Colon (tissue), 2 donors: ENCODE measurements around the gene MAN1B1.
"Not testable (repeated sequence)": the region's sequence is repeated elsewhere in the genome, so short reads cannot be mapped to it uniquely, and the experiment has no call there.

Experiments used
- FAIRE-seq: peaks from 2 replicates; lab custom pipeline; 2012; peaks lifted over from hg19 to GRCh38; lab: Jason Lieb, UNC
- donor health status: control.
- donor health status: control.

The MAN1B1 gene

DNA sequence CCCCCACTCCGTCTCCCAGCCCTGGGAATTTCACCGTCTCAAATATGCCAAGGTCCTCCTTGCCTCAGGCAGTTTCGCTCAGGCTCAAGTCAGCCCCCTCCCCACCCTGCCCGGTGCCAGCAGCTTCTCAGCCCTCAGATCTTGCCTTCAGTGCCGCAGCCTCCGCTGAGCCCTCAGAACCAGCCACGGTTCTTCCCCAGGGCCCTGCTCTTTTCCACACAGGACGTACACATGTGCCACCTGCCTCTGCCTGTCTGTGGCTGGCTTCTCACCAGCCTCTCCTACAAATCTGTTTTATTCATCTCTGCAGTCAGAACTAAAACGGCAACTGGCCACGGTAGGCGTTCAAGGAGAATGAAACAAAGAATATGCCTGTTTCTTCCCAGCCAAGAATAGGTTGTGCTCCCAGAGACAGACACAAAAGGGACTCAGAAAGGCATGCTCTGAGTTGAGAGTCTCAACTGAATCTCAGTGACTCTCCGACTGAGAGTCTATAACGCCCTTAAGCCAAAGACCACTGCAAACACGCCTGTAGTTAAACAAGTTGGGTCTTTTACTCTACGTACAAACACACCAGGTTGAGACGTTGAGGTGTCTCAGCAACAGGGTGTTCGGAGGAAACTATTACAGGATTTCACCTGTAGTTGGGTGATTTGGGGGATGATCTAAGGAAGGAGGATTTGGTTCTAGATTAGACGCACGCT is 41.5 kb downstream of the MAN1B1 start:
- no peak for FAIRE-seq

DNA sequence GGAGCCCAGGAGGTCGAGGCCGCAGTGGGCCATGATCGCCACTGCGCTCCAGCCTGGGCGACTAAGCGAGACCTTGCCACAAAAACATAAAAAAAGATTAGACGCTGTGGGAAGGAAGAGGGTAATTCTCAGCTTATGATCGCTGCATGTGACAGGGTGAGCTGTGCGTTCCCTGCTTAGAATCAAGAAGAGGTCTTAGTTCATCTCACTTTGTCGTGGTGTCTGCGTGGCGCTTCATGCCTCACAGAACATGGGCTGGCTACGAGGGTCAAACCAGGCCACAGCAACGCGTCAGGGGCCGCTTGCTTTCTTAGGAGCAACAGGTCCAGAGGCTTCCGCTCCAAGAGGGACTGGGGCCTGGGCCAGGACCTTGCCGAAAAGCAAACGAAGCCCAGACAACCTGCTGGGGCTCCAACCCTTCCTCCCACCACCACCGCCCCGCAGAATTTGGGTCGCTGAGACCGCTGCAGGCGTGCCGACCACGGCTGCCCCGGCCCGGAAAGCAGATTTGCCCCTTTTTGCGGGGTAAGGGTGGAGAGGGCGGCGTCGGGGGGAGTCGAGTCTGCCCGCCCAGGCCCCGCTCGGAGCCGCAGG is 42.2 kb downstream of the MAN1B1 start:
- FAIRE-seq = no peak

DNA sequence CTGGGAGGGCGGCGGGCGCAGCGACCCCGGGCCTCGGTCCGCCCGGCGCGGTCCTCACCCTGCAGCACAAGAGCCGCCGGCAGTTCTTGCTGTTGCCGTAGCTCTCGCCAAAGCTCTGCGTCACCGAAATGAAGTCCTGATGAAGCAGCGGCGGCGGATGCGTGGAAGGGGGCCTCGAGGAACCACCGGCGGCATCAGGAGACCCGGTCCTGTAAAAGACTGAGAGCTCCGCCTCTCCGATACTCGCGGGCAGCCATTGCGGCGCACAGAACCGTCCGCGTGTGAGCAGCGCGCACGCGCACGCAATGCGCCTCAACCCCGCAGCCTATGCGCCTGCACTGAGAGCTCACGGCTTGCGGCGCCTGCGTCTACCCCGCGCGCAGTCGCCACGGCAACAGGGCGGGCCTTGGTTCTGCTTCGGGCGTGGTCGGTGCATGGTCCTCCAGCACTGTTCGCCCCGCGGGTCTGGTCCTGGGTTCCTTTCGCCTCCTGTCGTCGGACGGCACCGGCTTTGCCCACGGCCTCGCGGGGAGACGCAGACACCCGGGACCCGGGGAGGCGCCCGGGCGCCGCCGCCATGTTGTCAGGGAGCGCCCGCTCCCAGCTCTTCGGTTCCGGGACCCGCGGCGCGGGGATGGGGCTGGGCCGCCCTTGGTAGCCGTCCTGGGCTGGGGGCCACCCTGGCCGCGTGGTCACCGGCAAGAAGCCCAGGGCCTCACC is 42.8 kb downstream of the MAN1B1 start:
- no peak for FAIRE-seq

DNA sequence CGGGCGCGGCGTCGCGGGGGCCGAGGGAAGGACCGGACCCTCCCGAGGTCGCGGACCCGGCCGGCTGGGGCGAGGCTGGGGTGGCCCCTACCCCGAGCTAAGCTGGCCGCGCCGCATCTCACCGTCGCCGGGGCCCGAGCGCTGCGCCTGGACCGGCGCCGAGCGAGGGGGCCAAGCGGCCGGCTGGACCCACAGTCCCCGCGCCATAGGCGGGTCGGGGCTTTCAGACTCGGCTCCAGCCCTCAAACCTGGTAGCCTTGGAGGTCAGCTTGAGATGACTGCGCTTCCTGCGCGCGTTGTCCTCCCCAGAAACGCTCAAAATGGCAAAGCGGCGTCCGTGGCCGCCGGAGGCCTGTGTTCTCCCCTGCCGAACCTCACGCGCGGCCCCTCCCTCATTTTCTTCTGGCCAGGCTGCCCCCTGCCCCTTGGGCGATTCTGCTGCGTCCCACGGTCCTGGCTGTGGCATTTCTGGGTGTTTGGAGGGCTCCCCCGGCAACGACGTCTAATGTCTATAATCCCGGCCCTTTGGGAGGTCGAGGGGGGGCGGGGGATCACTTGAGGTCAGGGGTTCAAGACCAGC is 43.5 kb downstream of the MAN1B1 start:
- no peak for FAIRE-seq

DNA sequence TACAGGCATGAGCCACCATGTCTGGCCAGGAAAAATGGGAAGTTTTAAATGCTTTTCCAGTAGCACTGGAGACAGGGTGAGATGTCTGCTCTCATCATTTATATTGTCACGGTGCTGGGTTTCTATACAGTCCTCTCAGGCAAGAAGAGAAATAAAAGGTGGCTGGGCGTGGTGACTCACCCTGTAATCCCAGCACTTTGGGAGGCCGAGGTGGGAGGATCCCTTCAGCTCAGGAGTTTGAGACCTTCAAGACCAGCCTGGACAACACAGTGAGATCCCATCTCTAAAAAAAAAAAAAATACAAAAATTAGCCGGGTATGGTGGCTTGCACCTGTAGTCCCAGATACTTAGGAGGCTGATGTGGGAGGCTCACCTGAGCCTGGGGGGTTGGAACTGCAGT is 47.4 kb downstream of the MAN1B1 start:
- FAIRE-seq = no peak

DNA sequence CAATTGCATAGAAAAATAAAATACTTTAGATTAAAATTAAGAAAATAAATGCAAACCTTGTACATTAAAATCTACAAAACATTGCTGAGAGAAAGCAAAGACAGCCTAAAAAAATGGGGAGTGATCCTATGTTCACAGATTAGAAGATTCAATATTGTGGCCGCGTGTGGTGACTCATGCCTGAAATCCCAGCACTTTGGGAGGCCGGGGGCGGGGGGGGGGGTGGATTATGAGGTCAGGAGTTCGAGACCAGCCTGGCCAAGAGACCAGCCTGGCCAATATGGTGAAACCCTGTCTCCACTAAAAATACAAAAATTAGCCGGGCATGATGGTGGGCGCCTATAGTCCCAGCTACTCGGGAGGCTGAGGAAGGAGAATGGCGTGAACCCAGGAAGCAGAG is 48.4 kb downstream of the MAN1B1 start:
- not testable (repeated sequence) for FAIRE-seq

DNA sequence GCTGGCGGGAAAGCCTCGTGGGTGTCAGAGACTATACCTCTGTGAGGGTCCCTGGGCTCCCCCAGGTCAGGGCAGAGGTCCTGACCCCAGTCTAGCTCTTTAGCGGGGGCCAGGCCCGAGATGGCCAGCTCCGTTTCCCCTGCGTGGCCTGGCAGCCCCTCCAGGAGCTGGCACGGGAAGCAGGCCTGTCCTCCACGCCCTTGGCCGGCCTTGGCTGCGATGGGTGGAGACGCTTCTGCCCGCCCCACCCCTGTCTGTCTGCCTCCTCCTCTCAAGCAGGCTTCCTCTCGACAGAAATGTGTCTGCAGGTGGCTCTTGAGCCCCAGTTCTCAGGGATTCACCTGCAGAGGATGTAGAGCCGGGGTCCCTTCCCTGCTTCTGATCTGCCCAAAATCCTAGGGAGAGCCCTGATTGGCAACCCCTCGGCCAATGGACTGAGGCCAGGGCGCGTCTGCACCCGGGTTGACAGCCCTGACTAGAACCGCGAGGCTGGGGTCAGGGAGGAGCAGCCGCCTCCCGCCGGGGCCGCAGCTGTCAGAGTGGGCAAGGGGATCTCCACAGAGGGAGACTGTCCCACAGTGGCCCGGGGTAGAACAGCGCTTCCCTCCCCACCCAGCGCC is 49.6 kb downstream of the MAN1B1 start:
- no peak for FAIRE-seq

DNA sequence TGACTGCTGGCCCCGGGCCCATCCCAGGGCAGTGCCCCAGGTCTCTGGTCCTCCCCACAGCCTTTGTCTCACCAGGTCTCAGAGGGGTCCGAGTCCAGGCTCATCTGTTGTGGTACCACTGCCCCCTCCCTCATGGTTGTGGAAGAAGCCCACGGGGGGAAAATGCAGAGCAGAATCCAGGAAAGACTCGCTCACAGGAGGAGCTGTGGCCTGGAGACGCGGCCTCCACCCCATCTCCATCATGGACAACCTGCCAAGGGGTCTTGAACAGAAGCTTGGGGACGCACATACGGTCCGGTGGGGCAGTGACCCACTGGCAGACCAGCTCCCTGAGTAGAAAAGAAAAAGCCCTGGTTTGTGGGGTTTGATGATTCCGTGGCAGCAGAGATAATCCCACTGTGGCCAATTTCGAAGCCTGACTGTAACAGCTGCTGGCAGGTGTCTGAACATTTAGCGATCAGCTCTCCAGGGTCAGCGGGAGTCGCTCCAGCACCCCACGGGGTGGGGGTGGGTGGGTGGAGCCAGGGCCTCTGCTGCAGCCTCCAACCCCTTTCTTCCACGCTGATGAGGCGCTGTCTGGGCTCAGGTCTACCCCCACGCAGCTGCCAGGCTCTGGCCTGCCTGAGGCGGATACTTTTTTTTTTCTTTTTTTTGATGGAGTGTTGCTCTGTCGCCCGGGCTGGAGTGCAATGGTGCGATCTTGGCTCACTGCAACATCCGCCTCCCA is 50.3 kb downstream of the MAN1B1 start:
- no peak for FAIRE-seq

DNA sequence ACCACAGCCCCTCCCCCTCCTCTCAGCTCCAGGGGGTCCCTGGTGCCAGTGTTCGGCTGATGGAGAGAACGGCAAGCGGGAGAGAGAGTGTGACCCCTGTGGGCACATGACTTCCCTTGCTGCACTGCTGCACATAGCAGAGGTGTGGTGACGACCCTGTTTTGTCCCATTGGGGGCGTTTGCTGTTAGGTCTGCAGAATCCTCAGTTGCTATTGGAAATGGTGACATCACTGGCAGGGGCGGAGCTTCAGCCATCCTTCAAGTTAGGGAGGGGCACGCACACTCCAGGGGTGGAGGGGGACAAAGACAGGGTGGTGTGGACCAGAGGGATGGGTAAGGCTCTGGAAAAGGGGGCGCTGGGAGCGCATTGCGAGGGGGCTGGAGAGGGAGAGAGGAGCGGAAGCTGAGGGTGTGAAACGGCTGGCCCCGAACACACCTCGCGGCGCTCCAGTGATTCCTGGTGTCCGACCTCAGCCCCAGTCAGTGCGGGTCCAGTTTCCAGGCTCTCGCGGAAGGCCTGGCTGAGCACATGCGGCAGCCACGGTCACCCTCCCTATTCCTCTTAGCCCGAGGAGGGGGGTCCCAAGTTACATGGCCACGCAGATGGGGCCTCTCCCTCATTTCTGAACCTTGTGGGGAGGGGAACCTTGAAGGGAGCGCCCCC is 51.4 kb downstream of the MAN1B1 start:
- FAIRE-seq = no peak

DNA sequence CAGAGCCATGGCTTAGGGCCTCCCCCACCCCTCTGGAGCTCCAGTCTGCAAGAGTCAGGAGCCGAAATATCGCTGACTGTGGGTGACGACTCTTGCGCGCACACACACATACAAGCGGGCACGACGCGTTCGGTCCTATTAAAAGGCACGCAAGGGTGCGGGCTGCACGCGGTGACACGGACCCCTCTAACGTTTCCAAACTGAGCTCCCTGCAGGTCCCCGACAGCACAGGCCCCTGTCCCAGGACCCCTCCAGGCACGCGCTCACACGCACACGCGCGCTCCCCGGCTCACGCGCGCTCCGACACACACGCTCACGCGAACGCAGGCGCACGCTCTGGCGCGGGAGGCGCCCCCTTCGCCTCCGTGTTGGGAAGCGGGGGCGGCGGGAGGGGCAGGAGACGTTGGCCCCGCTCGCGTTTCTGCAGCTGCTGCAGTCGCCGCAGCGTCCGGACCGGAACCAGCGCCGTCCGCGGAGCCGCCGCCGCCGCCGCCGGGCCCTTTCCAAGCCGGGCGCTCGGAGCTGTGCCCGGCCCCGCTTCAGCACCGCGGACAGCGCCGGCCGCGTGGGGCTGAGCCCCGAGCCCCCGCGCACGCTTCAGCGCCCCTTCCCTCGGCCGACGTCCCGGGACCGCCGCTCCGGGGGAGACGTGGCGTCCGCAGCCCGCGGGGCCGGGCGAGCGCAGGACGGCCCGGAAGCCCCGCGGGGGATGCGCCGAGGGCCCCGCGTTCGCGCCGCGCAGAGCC is 52.1 kb downstream of the MAN1B1 start, which contains the start of gene GRIN1:
TSS of gene GRIN1 (plus strand) at position 433 of the 746 bp plus-strand sequence. CDS start 333 bp downstream, outside the sequence.
- no peak for FAIRE-seq

DNA sequence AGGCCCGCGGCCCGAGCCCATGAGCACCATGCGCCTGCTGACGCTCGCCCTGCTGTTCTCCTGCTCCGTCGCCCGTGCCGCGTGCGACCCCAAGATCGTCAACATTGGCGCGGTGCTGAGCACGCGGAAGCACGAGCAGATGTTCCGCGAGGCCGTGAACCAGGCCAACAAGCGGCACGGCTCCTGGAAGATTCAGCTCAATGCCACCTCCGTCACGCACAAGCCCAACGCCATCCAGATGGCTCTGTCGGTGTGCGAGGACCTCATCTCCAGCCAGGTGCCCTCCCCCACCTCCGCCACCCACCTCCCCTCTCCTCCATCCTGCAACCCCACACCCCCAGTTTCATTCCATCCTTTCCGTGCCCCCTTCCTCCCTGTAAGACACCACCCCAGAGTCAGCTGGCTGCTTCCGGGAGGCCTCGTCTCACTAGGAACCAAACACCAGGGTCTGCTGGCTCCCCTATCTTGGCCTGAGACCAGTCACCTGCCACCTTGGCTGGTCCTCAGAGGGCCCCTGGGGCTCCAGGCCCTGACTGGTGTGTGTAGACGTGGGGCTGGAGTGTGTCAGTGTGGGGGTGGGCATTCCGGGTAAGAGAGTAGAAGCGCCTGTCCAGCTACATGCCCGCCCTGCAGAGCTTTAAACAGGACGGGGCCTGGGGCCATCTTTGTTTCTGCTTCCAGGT is 52.8 kb downstream of the MAN1B1 start:
- FAIRE-seq = no peak

DNA sequence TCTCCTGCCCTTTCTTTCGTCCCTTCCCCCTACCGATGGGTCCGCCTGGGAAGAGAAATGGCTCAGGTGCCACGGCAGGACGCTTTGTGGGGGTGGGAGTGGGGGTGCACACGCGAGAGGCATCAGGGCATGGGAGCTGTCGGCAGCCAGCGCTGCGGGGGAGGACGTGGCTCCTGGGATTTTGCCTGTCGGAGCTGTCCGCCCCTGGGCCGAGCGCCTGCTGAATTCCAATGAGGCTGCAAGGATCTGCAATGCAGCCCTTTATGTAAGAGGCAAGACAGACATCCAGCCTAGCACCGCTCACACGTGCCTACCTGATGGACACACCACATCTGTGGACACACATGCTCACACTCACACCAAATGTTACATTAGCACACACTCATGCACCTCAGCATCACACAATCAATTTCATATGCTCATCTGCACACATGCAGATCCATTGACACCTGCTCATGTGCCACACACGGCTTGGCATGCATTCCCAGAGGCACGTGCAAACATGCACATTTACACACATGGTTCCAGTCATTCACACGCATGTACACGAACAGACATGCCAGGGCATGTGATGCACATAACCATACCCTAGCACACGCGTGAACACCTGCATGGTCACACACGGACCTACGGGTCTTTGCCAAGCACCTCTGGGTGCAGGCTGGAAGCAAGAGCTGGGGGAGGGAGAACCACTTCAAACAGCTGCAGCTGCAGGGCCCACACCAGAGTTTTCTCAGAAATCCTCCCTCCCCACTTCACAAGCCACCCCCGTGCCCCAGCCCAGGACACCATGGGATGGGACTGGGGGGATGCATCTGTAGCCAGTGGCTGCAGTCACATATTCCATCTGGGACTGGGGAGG is 53.6 kb downstream of the MAN1B1 start:
- FAIRE-seq = no peak

DNA sequence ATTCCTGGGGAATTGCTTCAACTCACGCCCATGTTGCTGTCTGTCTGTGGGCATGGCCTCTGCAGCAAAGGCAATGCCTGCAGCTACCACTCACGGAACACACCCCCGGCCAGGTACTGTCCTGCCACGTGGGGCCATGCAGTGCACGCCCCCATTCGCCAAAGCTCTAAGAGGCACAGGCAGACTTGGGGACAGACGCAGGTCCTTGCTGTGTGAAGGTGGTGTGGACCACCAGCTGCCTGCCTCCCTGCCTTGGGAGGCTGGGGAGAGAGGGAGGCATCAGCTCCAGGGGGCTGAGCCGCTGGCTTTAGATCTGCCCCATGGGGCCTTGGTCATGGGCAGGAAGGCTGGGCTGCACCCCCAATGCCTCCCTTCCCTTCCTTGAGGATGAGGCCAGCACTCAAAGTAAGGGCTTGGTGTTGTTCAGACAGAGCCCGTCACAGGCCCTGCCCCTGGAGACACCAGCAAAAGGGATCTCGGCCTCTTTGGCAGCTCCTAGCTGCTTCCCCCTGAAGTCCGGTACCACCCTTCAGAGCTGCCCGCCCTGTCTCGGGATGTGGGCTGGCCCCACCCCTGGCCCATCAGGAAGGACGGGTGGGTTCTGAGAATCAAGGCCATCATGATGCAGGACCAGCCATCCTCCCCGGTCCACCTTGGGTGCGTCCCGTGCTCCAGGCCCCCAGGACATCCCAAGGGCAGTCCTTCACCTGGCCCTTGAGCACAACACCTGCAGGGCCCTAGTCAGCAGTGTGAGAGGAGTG is 54.4 kb downstream of the MAN1B1 start:
- no peak for FAIRE-seq

DNA sequence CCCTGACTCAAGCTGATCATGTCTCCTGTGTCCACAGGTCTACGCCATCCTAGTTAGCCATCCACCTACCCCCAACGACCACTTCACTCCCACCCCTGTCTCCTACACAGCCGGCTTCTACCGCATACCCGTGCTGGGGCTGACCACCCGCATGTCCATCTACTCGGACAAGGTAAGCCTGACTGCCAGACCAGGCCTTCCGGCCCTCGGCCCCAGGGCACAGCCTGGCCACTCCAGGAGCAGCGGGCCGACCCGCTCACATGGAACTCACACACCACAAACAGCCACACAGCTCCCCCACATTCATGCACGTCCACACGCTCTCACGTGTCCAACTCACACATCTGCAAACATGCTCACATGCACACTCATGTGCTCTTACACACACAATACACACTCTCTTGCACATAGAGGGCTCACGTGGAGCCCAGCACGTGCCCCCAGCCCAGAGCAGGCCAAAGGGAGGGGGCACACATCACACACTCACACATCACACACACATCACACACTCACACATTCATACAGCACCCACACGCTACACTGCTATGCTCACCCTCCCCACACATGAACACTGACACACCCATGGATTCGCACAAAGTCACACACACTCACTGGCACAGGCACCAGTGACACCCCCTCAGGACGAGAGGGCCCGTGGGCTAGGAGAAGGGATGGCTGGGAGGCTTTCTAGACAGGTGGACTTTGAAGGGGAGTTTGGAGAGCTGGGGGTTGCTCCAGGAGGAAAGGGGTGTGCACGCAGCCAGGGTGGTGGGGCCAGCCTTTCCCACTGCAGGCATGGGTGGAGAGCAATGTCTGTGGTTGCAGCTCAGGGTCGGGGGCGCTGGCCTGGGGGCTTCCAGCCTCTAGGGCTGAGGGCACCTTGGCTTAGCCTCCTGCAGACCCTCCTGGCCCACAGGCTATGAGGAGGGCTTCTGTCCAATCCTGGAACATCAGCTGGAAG is 55.5 kb downstream of the MAN1B1 start:
- no peak for FAIRE-seq

DNA sequence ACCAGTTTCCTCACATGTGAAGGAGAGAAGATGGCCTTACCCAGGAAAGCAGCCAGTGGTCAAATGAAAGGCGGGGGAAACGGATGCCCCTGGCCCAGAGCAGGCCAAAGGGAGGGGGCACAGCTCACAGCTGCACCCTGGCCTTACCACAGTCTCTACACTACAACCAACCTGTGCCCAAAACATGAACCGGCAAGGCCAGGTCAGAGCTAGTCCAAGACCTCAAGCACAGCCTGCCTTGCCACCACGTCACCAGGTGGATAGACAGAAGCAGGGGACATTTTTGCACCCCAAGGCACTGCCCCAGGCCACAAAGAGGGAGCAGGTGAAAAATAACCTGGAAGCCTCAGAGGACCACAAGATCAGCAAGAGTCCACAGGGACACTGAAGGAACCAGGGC is 56.7 kb downstream of the MAN1B1 start:
- no peak for FAIRE-seq

DNA sequence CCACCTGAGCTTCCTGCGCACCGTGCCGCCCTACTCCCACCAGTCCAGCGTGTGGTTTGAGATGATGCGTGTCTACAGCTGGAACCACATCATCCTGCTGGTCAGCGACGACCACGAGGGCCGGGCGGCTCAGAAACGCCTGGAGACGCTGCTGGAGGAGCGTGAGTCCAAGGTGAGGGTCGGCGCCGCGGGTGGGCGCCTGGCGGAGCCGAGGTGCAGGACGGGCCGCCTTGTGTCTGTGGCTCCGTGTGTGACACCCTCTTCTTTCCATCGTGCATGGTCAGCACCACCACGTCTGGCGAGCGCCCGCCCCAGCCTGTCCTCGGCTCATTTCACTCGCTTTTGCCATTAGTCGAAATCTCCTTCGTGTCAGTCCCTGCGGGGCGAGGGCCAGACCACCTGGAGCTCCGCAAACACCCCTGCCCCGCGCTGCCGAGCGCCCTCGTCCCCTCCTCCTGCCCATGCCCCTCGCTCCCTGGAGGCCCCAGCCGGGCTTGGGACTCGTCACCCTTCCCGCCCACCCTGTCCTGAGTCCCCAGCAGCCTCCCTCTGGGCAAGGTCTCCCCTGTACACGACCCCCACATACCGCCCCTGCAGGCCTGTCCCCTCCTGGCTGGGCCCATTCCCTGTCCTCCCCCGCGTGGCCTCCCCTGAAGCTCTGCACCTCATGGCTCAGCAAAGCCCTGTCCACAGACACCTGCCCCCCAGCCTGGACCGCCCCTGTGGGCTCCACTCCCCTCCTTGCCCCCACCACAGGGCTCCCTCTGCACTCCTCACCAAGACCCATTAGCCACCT is 59.1 kb downstream of the MAN1B1 start:
- no peak for FAIRE-seq
